H9 (cell line): Measurements from ENCODE around the gene PRKACA. TPM values are rescaled to one million over a fixed set of nuclear protein-coding genes. Genes with fewer than 3 reads are reported as not detected.

Experiments used
- DNase-seq: peaks from one replicate; pipeline ENCODE4 v3.0.0-alpha.2; 2017
- H2AFZ ChIP-seq: one replicate; pipeline ENCODE4 v1.6.1; 2013; ENCODE audit warnings: mild to moderate bottlenecking, low read length, control low read depth, moderate library complexity
- H2AK5ac ChIP-seq: 2 replicates; pipeline ENCODE4 v1.6.1; 2013; ENCODE audit warnings: low read length, control low read depth, mixed read lengths; ENCODE audit not compliant: insufficient read length
- H2BK120ac ChIP-seq: one replicate; pipeline ENCODE4 v1.6.1; 2013; ENCODE audit warnings: low read depth, mild to moderate bottlenecking, low read length, control low read depth, inconsistent platforms; ENCODE audit not compliant: poor library complexity, severe bottlenecking
- H2BK12ac ChIP-seq: 2 replicates; pipeline ENCODE4 v1.6.1; 2013; ENCODE audit warnings: low read length, control low read depth, mixed read lengths, low read depth; ENCODE audit not compliant: insufficient read length
- H2BK15ac ChIP-seq: 2 replicates; pipeline ENCODE4 v1.6.1; 2013; ENCODE audit warnings: low read depth, low read length, control low read depth
- H2BK20ac ChIP-seq: one replicate; pipeline ENCODE4 v1.6.1; 2013; ENCODE audit warnings: low read depth, mild to moderate bottlenecking, low read length, control low read depth, inconsistent platforms; ENCODE audit not compliant: poor library complexity, severe bottlenecking
- H2BK5ac ChIP-seq: 2 replicates; pipeline ENCODE4 v1.6.1; 2013; ENCODE audit warnings: low read length, control low read depth, mixed read lengths; ENCODE audit not compliant: insufficient read length
- H3K14ac ChIP-seq: 2 replicates; pipeline ENCODE4 v1.6.1; 2013; ENCODE audit warnings: low read length, control low read depth; ENCODE audit not compliant: insufficient read depth
- H3K18ac ChIP-seq: 2 replicates; pipeline ENCODE4 v1.6.1; 2013; ENCODE audit warnings: low read depth, mild to moderate bottlenecking, mixed read lengths, low read length, control low read depth; ENCODE audit not compliant: insufficient read length
- H3K23ac ChIP-seq: 2 replicates; pipeline ENCODE4 v1.6.1; 2013; ENCODE audit warnings: low read length, control low read depth, mixed read lengths, low read depth; ENCODE audit not compliant: insufficient read length
- H3K23me2 ChIP-seq: 2 replicates; pipeline ENCODE4 v1.6.1; 2013; ENCODE audit warnings: low read depth, mild to moderate bottlenecking, mixed read lengths, low read length, control low read depth; ENCODE audit not compliant: insufficient read length, poor library complexity, severe bottlenecking
- H3K27ac ChIP-seq: 2 replicates; pipeline ENCODE4 v1.5.1; 2013; ENCODE audit warnings: low read length, control low read depth, mixed read lengths, low read depth; ENCODE audit not compliant: insufficient read length
- H3K27me3 ChIP-seq: 2 replicates; pipeline ENCODE4 v1.6.1; 2013; ENCODE audit warnings: low read length, control low read depth, inconsistent platforms; ENCODE audit not compliant: insufficient read depth
- H3K4ac ChIP-seq: 2 replicates; pipeline ENCODE4 v1.6.1; 2013; ENCODE audit warnings: low read depth, mild to moderate bottlenecking, control low read depth, inconsistent platforms, low read length, moderate library complexity
- H3K4me1 ChIP-seq: 2 replicates; pipeline ENCODE4 v1.6.1; 2013; ENCODE audit warnings: low read length, control low read depth, inconsistent platforms; ENCODE audit not compliant: insufficient read depth
- H3K4me2 ChIP-seq: 2 replicates; pipeline ENCODE4 v1.6.1; 2013; ENCODE audit warnings: low read length, control low read depth, mixed read lengths; ENCODE audit not compliant: insufficient read length, insufficient read depth
- H3K56ac ChIP-seq: 2 replicates; pipeline ENCODE4 v1.6.1; 2013; ENCODE audit warnings: low read depth, mild to moderate bottlenecking, mixed read lengths, low read length, control low read depth; ENCODE audit not compliant: insufficient read length
- H3K79me1 ChIP-seq: 2 replicates; pipeline ENCODE4 v1.6.1; 2013; ENCODE audit warnings: low read depth, mild to moderate bottlenecking, moderate library complexity, low read length, control low read depth, inconsistent platforms; ENCODE audit not compliant: insufficient read depth, poor library complexity, severe bottlenecking
- H3K79me2 ChIP-seq: 2 replicates; pipeline ENCODE4 v1.6.1; 2013; ENCODE audit warnings: low read length, control low read depth, inconsistent platforms; ENCODE audit not compliant: insufficient read depth
- H3K9ac ChIP-seq: 2 replicates; pipeline ENCODE4 v1.6.1; 2013; ENCODE audit warnings: low read length, control low read depth, mixed read lengths; ENCODE audit not compliant: insufficient read length; ENCODE audit errors: extremely low read depth
- H3K9me3 ChIP-seq: one replicate; pipeline ENCODE4 v1.6.1; 2013; ENCODE audit warnings: low read depth, low read length, inconsistent platforms; ENCODE audit not compliant: control insufficient read depth
- H3T11ph ChIP-seq: one replicate; pipeline ENCODE4 v1.6.1; 2013; ENCODE audit warnings: mild to moderate bottlenecking, low read length, control low read depth, inconsistent platforms
- H4K20me1 ChIP-seq: one replicate; pipeline ENCODE4 v1.6.1; 2013; ENCODE audit not compliant: control insufficient read depth, insufficient read length, insufficient read depth
- H4K5ac ChIP-seq: 2 replicates; pipeline ENCODE4 v1.6.1; 2013; ENCODE audit warnings: low read depth, mild to moderate bottlenecking, mixed read lengths, low read length, control low read depth; ENCODE audit not compliant: insufficient read length
- H4K8ac ChIP-seq: replicated peaks from 2 replicates; pipeline ENCODE4 v1.6.1; 2013; ENCODE audit warnings: low read length, control low read depth, mixed read lengths, low read depth; ENCODE audit not compliant: insufficient read length
- H4K91ac ChIP-seq: 2 replicates; pipeline ENCODE4 v1.6.1; 2013; ENCODE audit warnings: low read depth, mild to moderate bottlenecking, moderate library complexity, mixed read lengths, low read length, control low read depth; ENCODE audit not compliant: insufficient read length
- H3K27ac Mint-ChIP-seq, 3 experiments: 2 replicates in 2 of 3; 3 replicates in 1 of 3; pipeline ENCODE4 v1.8.0; 2020 to 2021; ENCODE audit warnings: mixed read lengths in 3 of 3, mild to moderate bottlenecking in 1 of 3, moderate library complexity in 1 of 3
- H3K27me3 Mint-ChIP-seq: 2 replicates; pipeline ENCODE4 v1.8.0; 2021; ENCODE audit warnings: low read depth, mild to moderate bottlenecking, moderate library complexity, mixed read lengths
- H3K36me3 Mint-ChIP-seq, 3 experiments: 2 replicates in 2 of 3; 3 replicates in 1 of 3; pipeline ENCODE4 v1.8.0; 2020 to 2021; ENCODE audit warnings: low read depth in 3 of 3, mixed read lengths in 3 of 3; ENCODE audit not compliant: insufficient read depth in 1 of 3
- H3K4me1 Mint-ChIP-seq, 2 experiments: 2 replicates each; pipeline ENCODE4 v1.8.0; 2020; ENCODE audit warnings: mixed read lengths in 2 of 2
- H3K4me3 Mint-ChIP-seq, 2 experiments: 2 replicates in 1 of 2; 3 replicates in 1 of 2; pipeline ENCODE4 v1.8.0; 2020 to 2021; ENCODE audit warnings: mild to moderate bottlenecking in 2 of 2, mixed read lengths in 2 of 2, moderate library complexity in 1 of 2
- H3K9me3 Mint-ChIP-seq, 2 experiments: 2 replicates in 1 of 2; 3 replicates in 1 of 2; pipeline ENCODE4 v1.8.0; 2020; ENCODE audit warnings: mild to moderate bottlenecking in 2 of 2, mixed read lengths in 2 of 2, moderate library complexity in 1 of 2
- WGBS: extraction: QIAGEN DNeasy Blood & Tissue Kit; methylation state at CpG from one replicate; pipeline ENCODE4 v1.1.7; 2013; ENCODE audit warnings: missing lambda C conversion rate, low lambda C conversion rate, mixed read lengths; ENCODE audit not compliant: insufficient read length; ENCODE audit errors: extremely low coverage; 5-methylcytosine and 5-hydroxymethylcytosine counted together
- total RNA-seq: library from RNA; stranded (reverse); gene quantifications from 2 replicates; pipeline ENCODE4 v1.2.1, GENCODE V29; 2021
- TF ChIP-seq, protein P1 (sequence below): fragments of 200-600 bp; sonication (generic); conservative IDR thresholded peaks from 3 replicates; pipeline ENCODE4 v1.8.0; 2021; ENCODE audit warnings: antibody characterized with exemption, mild to moderate bottlenecking

PRKACA gene
- total RNA-seq, 1 experiment from 2014 or later: 51.8 TPM

- no peaks in the 10 kb centered on the region for H3K4me1 ChIP-seq
- no peak within 1 kb of the TSS for H3K4ac ChIP-seq
- no peaks in the 10 kb centered on the region for H3K9me3 ChIP-seq
- H3K56ac ChIP-seq: no peak within 1 kb of the TSS
- H2AK5ac ChIP-seq: no peak within 1 kb of the TSS
- peaks cover 21% of the 10 kb centered on the region for H3K23me2 ChIP-seq
- Mint-ChIP-seq H3K9me3 (no peaks in the 10 kb centered on the region; a peak in 1 of 5 replicates), H3K27me3 (peaks cover 68% of the 10 kb centered on the region), H3K4me1 (peaks cover 7 to 12% of the 10 kb centered on the region in 2 experiments; a peak in 3 of 4 replicates), H3K36me3 (no peaks in the 10 kb centered on the region), H3K4me3 (peak within 1 kb of the TSS; percentile 73 to 86), H3K27ac (no peak within 1 kb of the TSS; a peak in 1 of 7 replicates)
- H2AFZ ChIP-seq: no peak within 1 kb of the TSS
- H4K8ac ChIP-seq: no peak within 1 kb of the TSS
- H2BK5ac ChIP-seq: no peak within 1 kb of the TSS
- H3K27ac ChIP-seq: no peak within 1 kb of the TSS
- no peaks in the 10 kb centered on the region for H4K20me1 ChIP-seq
- TF ChIP-seq, protein P1, sequence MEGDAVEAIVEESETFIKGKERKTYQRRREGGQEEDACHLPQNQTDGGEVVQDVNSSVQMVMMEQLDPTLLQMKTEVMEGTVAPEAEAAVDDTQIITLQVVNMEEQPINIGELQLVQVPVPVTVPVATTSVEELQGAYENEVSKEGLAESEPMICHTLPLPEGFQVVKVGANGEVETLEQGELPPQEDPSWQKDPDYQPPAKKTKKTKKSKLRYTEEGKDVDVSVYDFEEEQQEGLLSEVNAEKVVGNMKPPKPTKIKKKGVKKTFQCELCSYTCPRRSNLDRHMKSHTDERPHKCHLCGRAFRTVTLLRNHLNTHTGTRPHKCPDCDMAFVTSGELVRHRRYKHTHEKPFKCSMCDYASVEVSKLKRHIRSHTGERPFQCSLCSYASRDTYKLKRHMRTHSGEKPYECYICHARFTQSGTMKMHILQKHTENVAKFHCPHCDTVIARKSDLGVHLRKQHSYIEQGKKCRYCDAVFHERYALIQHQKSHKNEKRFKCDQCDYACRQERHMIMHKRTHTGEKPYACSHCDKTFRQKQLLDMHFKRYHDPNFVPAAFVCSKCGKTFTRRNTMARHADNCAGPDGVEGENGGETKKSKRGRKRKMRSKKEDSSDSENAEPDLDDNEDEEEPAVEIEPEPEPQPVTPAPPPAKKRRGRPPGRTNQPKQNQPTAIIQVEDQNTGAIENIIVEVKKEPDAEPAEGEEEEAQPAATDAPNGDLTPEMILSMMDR: no peak
- H3K9ac ChIP-seq: no peak within 1 kb of the TSS
- no peak within 1 kb of the TSS for H3K18ac ChIP-seq
- peaks cover 14% of the 10 kb centered on the region; the same call in 1 of the 2 replicates for H3K27me3 ChIP-seq
- no peaks in the 10 kb centered on the region for H3K79me1 ChIP-seq
- DNase-seq: no peak
- no peak within 1 kb of the TSS for H2BK20ac ChIP-seq
- no peak within 1 kb of the TSS for H4K91ac ChIP-seq
- H3T11ph ChIP-seq: no peak within 1 kb of the TSS
- H3K23ac ChIP-seq: no peak within 1 kb of the TSS
- peak within 1 kb of the TSS; percentile 70 for H3K4me2 ChIP-seq
- no CpG with 5 or more reads among the region's 51 CpGs for whole genome bisulfite sequencing
- no peak within 1 kb of the TSS for H2BK120ac ChIP-seq
- no peak within 1 kb of the TSS for H2BK12ac ChIP-seq
- no peak within 1 kb of the TSS; the same call in 1 of the 2 replicates for H3K14ac ChIP-seq
- no peak within 1 kb of the TSS for H2BK15ac ChIP-seq
- no peak within 1 kb of the TSS for H4K5ac ChIP-seq
- H3K79me2 ChIP-seq: no peaks in the 10 kb centered on the region
Observed at GRCh38 chr19:14072535-14073260, 44.9 kb downstream of the PRKACA start, which contains the start of gene MISP3. Gene MISP3, plus strand, starts transcription at chr19:14072786. Its CDS starts 524 bp downstream, at chr19:14073310.
